GM12891 (cell line): ENCODE measurements around the gene CLEC4M.

Source experiments
- POLR2AphosphoS5 ChIP-seq: IDR thresholded peaks from 2 replicates; pipeline ENCODE4 v1.6.1; 2011; ENCODE audit warnings: low read depth, low read length, control low read depth
- SPI1 ChIP-seq: IDR thresholded peaks from 2 replicates; pipeline ENCODE4 v1.6.1; 2011; ENCODE audit warnings: low read depth, low read length, control low read depth
- TAF1 ChIP-seq: IDR thresholded peaks from 2 replicates; pipeline ENCODE4 v1.6.1; 2011; ENCODE audit warnings: low read depth, low read length, control low read depth

- TF ChIP-seq TAF1 (no peak), POLR2AphosphoS5 (no peak), SPI1 (no peak)
Observed at GRCh38 chr19:7722231-7722651, 40.8 kb upstream of the CLEC4M start.
